ENCODE results near the gene IL22RA1. TPM values are rescaled to one million over a fixed set of nuclear protein-coding genes. Genes with fewer than 3 reads are reported as not detected.

IL22RA1 gene
- total RNA-seq, 1 experiment from 2014 or later: 5.0 TPM

- ChIA-PET POLR2A (ENCODE audit: unreplicated experiment) (no interaction called here), CTCF (no interaction called here)
- no peak overlapping the region for H3K4me2 ChIP-seq
- H4K20me1 ChIP-seq (ENCODE audit: insufficient read depth): no peaks in the 10 kb centered on the region
- no peak for TF ChIP-seq CTCF (conservative IDR thresholded peaks at IDR 0.05)
- TF ChIP-seq EZH2 (IDR thresholded peaks at IDR 0.05; ENCODE audit: low read depth): no peak
- H3K36me3 ChIP-seq (ENCODE audit: low read depth): no peaks in the 10 kb centered on the region
- H3F3A ChIP-seq (ENCODE audit: insufficient read depth, low read depth): no peaks in the 10 kb centered on the region
- no peak overlapping the region for H3K27ac ChIP-seq
- no TSS peak for BruUV-seq (replicated peaks)
- no peak for DNase-seq
- no peak overlapping the region for H3K4me3 ChIP-seq
- no peaks in the 10 kb centered on the region for H3K9me2 ChIP-seq (ENCODE audit: insufficient read depth)
- H2AFZ ChIP-seq: no peak overlapping the region
- H3K27me3 ChIP-seq (ENCODE audit: insufficient read depth, low read depth): no peaks in the 10 kb centered on the region
- no peaks in the 10 kb centered on the region for H3K9me3 ChIP-seq (ENCODE audit: insufficient read depth, low read depth)
- no peaks in the 10 kb centered on the region for H3K4me1 ChIP-seq (replicated peaks; ENCODE audit: insufficient read depth)
- no peaks in the 10 kb centered on the region for H3K79me2 ChIP-seq (ENCODE audit: low read depth)
- intact Hi-C loops (cut with micrococcal nuclease; ENCODE audit: unreplicated experiment): no loop called here
These were observed 50.0 kb downstream of the IL22RA1 start for GRCh38 chr1:24092979-24093378.

- no peak for DNase-seq
- H3K27me3 ChIP-seq (ENCODE audit: insufficient read depth, low read depth): no peaks in the 10 kb centered on the region
- no peaks in the 10 kb centered on the region for H4K20me1 ChIP-seq (ENCODE audit: insufficient read depth)
- POLR2A ChIA-PET (ENCODE audit: unreplicated experiment): interaction anchor here (0.7 kb wide), 1 partner anchor 136 kb away, joined by 3 read pairs; no protein-coding TSS in a partner anchor
- TF ChIP-seq EZH2 (IDR thresholded peaks at IDR 0.05; ENCODE audit: low read depth) (no peak), CTCF (conservative IDR thresholded peaks at IDR 0.05) (no peak)
- H3K4me1 ChIP-seq (replicated peaks; ENCODE audit: insufficient read depth): no peaks in the 10 kb centered on the region
- no peaks in the 10 kb centered on the region for H3K9me2 ChIP-seq (ENCODE audit: insufficient read depth)
- H3K27ac ChIP-seq: no peak overlapping the region
- H2AFZ ChIP-seq: no peak overlapping the region
- intact Hi-C loops (cut with micrococcal nuclease; ENCODE audit: unreplicated experiment): no loop called here
- H3K9me3 ChIP-seq (ENCODE audit: insufficient read depth, low read depth): no peaks in the 10 kb centered on the region
- no peaks in the 10 kb centered on the region for H3K79me2 ChIP-seq (ENCODE audit: low read depth)
- no peak overlapping the region for H3K4me3 ChIP-seq
- no peaks in the 10 kb centered on the region for H3K36me3 ChIP-seq (ENCODE audit: low read depth)
- CTCF ChIA-PET: no interaction called here
- no peak overlapping the region for H3K4me2 ChIP-seq
- BruUV-seq (replicated peaks): no TSS peak
- H3F3A ChIP-seq (ENCODE audit: insufficient read depth, low read depth): no peaks in the 10 kb centered on the region
These were observed 50.9 kb downstream of the IL22RA1 start for GRCh38 chr1:24091971-24092482.

GRCh38 chr1:24090736-24091135 lies 52.2 kb downstream of the IL22RA1 start:
- no peak overlapping the region for H2AFZ ChIP-seq
- H3K79me2 ChIP-seq (ENCODE audit: low read depth): no peaks in the 10 kb centered on the region
- no peak for DNase-seq
- ChIA-PET POLR2A (ENCODE audit: unreplicated experiment) (interaction anchor here (0.6 kb wide), 1 partner anchor 747 kb away, joined by 4 read pairs; the partner anchor contains the start of gene HNRNPR), CTCF (no interaction called here)
- H3K9me2 ChIP-seq (ENCODE audit: insufficient read depth): no peaks in the 10 kb centered on the region
- TF ChIP-seq CTCF (conservative IDR thresholded peaks at IDR 0.05) (no peak), EZH2 (IDR thresholded peaks at IDR 0.05; ENCODE audit: low read depth) (no peak)
- H3F3A ChIP-seq (ENCODE audit: insufficient read depth, low read depth): no peaks in the 10 kb centered on the region
- H3K27ac ChIP-seq: no peak overlapping the region
- H3K4me3 ChIP-seq: no peak overlapping the region
- no peaks in the 10 kb centered on the region for H4K20me1 ChIP-seq (ENCODE audit: insufficient read depth)
- no peak overlapping the region for H3K4me2 ChIP-seq
- intact Hi-C loops (cut with micrococcal nuclease; ENCODE audit: unreplicated experiment): no loop called here
- H3K4me1 ChIP-seq (replicated peaks; ENCODE audit: insufficient read depth): no peaks in the 10 kb centered on the region
- H3K36me3 ChIP-seq (ENCODE audit: low read depth): no peaks in the 10 kb centered on the region
- H3K9me3 ChIP-seq (ENCODE audit: insufficient read depth, low read depth): no peaks in the 10 kb centered on the region
- BruUV-seq (replicated peaks): no TSS peak
- no peaks in the 10 kb centered on the region for H3K27me3 ChIP-seq (ENCODE audit: insufficient read depth, low read depth)
